ENCODE data around the gene FER. TPM values are rescaled to one million over a fixed set of nuclear protein-coding genes. Genes with fewer than 3 reads are reported as not detected.

Gene FER
- total RNA-seq, 2 experiments from 2014 or later = 14.2 to 15.9 TPM

GRCh38 chr5:108726446-108727235 lies 21.1 kb upstream of the FER start:
- CTCF ChIA-PET = no interaction called here
- DNase-seq (no peak), ATAC-seq (ENCODE audit: poor library complexity) (no peak)
- Histone ChIP-seq H3K9me3 (ENCODE audit: control insufficient read depth in 1 of 2, insufficient read depth in 1 of 2, low read length in 2 of 2) (no peaks in the 10 kb centered on the region), H3K4me1 (ENCODE audit: insufficient read depth, low read length) (peaks cover 19% of the 10 kb centered on the region), H3K27me3 (ENCODE audit: control insufficient read depth in 1 of 2, insufficient read depth in 2 of 2, low read length in 2 of 2) (peaks cover 0 to 18% of the 10 kb centered on the region in 2 experiments), H3K27ac (ENCODE audit: low read depth in 1 of 2, low read length in 2 of 2) (no peak overlapping the region), H3K36me3 (ENCODE audit: insufficient read depth, low read length) (no peaks in the 10 kb centered on the region), H3K4me3 (ENCODE audit: low read length) (no peak overlapping the region)
- no peaks in the 10 kb centered on the region for H3K9me3 Mint-ChIP-seq
- H3K4me3 Mint-ChIP-seq = peak overlapping the region; percentile 82
- TF ChIP-seq, protein P1, sequence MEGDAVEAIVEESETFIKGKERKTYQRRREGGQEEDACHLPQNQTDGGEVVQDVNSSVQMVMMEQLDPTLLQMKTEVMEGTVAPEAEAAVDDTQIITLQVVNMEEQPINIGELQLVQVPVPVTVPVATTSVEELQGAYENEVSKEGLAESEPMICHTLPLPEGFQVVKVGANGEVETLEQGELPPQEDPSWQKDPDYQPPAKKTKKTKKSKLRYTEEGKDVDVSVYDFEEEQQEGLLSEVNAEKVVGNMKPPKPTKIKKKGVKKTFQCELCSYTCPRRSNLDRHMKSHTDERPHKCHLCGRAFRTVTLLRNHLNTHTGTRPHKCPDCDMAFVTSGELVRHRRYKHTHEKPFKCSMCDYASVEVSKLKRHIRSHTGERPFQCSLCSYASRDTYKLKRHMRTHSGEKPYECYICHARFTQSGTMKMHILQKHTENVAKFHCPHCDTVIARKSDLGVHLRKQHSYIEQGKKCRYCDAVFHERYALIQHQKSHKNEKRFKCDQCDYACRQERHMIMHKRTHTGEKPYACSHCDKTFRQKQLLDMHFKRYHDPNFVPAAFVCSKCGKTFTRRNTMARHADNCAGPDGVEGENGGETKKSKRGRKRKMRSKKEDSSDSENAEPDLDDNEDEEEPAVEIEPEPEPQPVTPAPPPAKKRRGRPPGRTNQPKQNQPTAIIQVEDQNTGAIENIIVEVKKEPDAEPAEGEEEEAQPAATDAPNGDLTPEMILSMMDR (IDR thresholded peaks at IDR 0.05) = no peak
- POLR2A ChIA-PET = interaction anchor here (1.9 to 2.5 kb wide), 2 partner anchors 21 to 345 kb away, joined by 10 to 18 read pairs; partner anchors contain the start of genes FBXL17 and FER
- H3K4me1 Mint-ChIP-seq (ENCODE audit: low read depth) = peaks cover 22% of the 10 kb centered on the region
- H3K36me3 Mint-ChIP-seq (ENCODE audit: low read depth) = no peaks in the 10 kb centered on the region
- H3K27me3 Mint-ChIP-seq = peaks cover 31% of the 10 kb centered on the region
- no peak overlapping the region for H3K27ac Mint-ChIP-seq
- intact Hi-C loops (cut with DNase I, micrococcal nuclease) = no loop called here

DNA sequence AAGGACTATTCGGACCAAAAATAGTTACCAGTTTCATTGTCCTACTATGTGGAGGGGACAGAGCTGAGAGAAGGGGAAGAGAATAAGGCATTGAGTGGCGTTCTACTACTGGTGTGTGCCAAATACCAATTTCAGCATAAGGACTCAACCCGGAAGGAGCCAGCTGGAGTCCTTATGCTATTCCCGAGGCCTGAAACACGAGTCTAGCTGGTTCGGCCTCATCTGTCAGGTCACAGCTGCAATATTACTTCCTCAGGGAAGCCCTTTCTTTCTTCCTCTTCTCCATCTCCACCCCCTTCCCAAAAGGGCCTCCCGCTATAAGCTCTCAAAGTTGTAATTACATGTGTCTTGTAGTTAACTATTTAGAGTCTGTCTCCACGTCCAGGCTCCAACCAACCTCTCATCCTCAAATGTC lies 20.5 kb upstream of the FER start:
- Histone ChIP-seq H3K27me3 (ENCODE audit: control insufficient read depth in 1 of 2, insufficient read depth in 2 of 2, low read length in 2 of 2) (peaks cover 0 to 18% of the 10 kb centered on the region in 2 experiments), H3K36me3 (ENCODE audit: insufficient read depth, low read length) (no peaks in the 10 kb centered on the region), H3K27ac (ENCODE audit: low read depth in 1 of 2, low read length in 2 of 2) (no peak overlapping the region), H3K9me3 (ENCODE audit: control insufficient read depth in 1 of 2, insufficient read depth in 1 of 2, low read length in 2 of 2) (no peaks in the 10 kb centered on the region), H3K4me3 (ENCODE audit: low read length) (peak overlapping the region; percentile 89), H3K4me1 (ENCODE audit: insufficient read depth, low read length) (peaks cover 19% of the 10 kb centered on the region)
- H3K27me3 Mint-ChIP-seq = peaks cover 29% of the 10 kb centered on the region
- intact Hi-C loops (cut with DNase I, micrococcal nuclease) = no loop called here
- no peaks in the 10 kb centered on the region for H3K36me3 Mint-ChIP-seq (ENCODE audit: low read depth)
- ChIA-PET POLR2A (interaction anchor here (0.8 to 2.5 kb wide), 5 partner anchors 21 to 683 kb away, joined by 3 to 18 read pairs (median 10); partner anchors contain the start of genes FBXL17, FER and PJA2), CTCF (no interaction called here)
- H3K9me3 Mint-ChIP-seq = no peaks in the 10 kb centered on the region
- TF ChIP-seq, protein P1 (IDR thresholded peaks at IDR 0.05) = no peak
- peaks cover 22% of the 10 kb centered on the region for H3K4me1 Mint-ChIP-seq (ENCODE audit: low read depth)
- DNase-seq = peak in 1 of 14 experiments; percentile 14
- H3K27ac Mint-ChIP-seq = peak overlapping the region; percentile 63
- no peak for ATAC-seq (ENCODE audit: poor library complexity)
- H3K4me3 Mint-ChIP-seq = peak overlapping the region; percentile 82

GRCh38 chr5:108727651-108728565 lies 19.8 kb upstream of the FER start:
- Histone ChIP-seq H3K27ac (ENCODE audit: low read depth in 1 of 2, low read length in 2 of 2) (peak overlapping the region; percentile 39 to 48), H3K4me3 (ENCODE audit: low read length) (peak overlapping the region; percentile 89), H3K9me3 (ENCODE audit: control insufficient read depth in 1 of 2, insufficient read depth in 1 of 2, low read length in 2 of 2) (no peaks in the 10 kb centered on the region), H3K36me3 (ENCODE audit: insufficient read depth, low read length) (no peaks in the 10 kb centered on the region), H3K27me3 (ENCODE audit: control insufficient read depth in 1 of 2, insufficient read depth in 2 of 2, low read length in 2 of 2) (peaks cover 4 to 22% of the 10 kb centered on the region in 2 experiments), H3K4me1 (ENCODE audit: insufficient read depth, low read length) (peaks cover 19% of the 10 kb centered on the region)
- Mint-ChIP-seq H3K4me3 (peak overlapping the region; percentile 82), H3K27me3 (peaks cover 35% of the 10 kb centered on the region), H3K9me3 (no peaks in the 10 kb centered on the region), H3K4me1 (ENCODE audit: low read depth) (peaks cover 22% of the 10 kb centered on the region), H3K36me3 (ENCODE audit: low read depth) (no peaks in the 10 kb centered on the region), H3K27ac (peak overlapping the region; percentile 63)
- DNase-seq (peak; percentile 5 to 68 (median 26)), ATAC-seq (ENCODE audit: poor library complexity) (peak; percentile 61)
- TF ChIP-seq, protein P1 (IDR thresholded peaks at IDR 0.05) = no peak
- intact Hi-C loops (cut with DNase I, micrococcal nuclease) = loop anchor here in 1 of 2 experiments (1.0 kb wide), 1 partner anchor 19 kb away; the partner anchor contains the start of gene FER
- CTCF ChIA-PET = interaction anchor here (0.6 to 2.1 kb wide), 2 partner anchors 14 to 46 kb away, joined by 4 to 7 read pairs; no protein-coding TSS in a partner anchor
- POLR2A ChIA-PET = interaction anchor here (0.6 to 2.5 kb wide), 9 partner anchors 14 to 682 kb away, joined by 3 to 18 read pairs (median 4); partner anchors contain the start of genes FBXL17, FER and PJA2
